ENCODE results near the gene SHISA3. TPM values are rescaled to one million over a fixed set of nuclear protein-coding genes. Genes with fewer than 3 reads are reported as not detected.

The SHISA3 gene
- total RNA-seq, 1 donor from 2014 or later: 3.0 TPM

DNA sequence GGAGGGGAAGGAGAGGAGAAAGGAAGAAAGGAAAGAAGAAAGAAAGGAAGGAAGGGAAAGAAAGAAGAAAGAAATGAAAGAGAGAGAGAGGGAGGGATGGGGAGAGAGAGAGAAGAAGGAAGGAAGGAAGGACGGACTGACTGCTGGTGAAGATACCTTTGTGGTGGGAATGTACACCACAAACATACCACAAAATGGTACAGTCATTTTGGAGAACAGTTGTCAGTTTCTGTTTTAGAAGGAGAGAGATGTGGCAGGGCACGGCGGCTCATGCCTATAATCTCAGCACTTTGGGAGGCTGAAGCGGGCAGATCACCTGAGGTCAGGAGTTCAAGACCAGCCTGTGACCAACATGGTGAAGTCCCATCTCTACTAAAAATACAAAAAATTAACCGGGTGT, 40.0 kb upstream of the SHISA3 start:
- Mint-ChIP-seq H3K27ac (no peak overlapping the region), H3K36me3 (no peaks in the 10 kb centered on the region), H3K9me3 (no peaks in the 10 kb centered on the region), H3K4me1 (ENCODE audit: unreplicated experiment) (no peaks in the 10 kb centered on the region), H3K27me3 (peaks cover 48% of the 10 kb centered on the region), H3K4me3 (no peak overlapping the region)
- TF ChIP-seq, protein P1, sequence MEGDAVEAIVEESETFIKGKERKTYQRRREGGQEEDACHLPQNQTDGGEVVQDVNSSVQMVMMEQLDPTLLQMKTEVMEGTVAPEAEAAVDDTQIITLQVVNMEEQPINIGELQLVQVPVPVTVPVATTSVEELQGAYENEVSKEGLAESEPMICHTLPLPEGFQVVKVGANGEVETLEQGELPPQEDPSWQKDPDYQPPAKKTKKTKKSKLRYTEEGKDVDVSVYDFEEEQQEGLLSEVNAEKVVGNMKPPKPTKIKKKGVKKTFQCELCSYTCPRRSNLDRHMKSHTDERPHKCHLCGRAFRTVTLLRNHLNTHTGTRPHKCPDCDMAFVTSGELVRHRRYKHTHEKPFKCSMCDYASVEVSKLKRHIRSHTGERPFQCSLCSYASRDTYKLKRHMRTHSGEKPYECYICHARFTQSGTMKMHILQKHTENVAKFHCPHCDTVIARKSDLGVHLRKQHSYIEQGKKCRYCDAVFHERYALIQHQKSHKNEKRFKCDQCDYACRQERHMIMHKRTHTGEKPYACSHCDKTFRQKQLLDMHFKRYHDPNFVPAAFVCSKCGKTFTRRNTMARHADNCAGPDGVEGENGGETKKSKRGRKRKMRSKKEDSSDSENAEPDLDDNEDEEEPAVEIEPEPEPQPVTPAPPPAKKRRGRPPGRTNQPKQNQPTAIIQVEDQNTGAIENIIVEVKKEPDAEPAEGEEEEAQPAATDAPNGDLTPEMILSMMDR (conservative IDR thresholded peaks at IDR 0.05): no peak
- no peak for DNase-seq (ENCODE audit: extremely low spot score, unreplicated experiment)

DNA sequence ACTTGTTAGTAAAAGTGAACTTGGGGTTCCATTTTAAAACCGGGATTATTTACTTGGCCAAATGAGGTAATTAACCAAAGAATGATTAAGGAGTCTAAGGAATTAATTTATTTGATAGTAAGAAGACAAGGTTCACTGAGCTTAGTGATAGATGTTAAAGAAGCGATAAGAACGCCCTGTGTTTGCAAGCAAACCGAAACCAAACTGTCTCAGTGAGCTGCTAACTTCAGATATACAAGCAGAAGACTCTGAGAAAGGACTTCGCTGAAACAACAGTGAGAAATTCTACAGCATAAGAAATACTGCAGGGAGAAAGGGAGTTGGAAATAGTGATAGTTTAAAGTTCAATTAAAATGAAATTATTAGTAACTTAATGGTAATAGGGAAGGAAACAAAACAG, 37.6 kb upstream of the SHISA3 start:
- DNase-seq (ENCODE audit: extremely low spot score, unreplicated experiment): no peak
- no peak overlapping the region for H3K27ac Mint-ChIP-seq
- TF ChIP-seq, protein P1 (conservative IDR thresholded peaks at IDR 0.05): no peak
- H3K27me3 Mint-ChIP-seq: peaks cover 47% of the 10 kb centered on the region
- H3K9me3 Mint-ChIP-seq: no peaks in the 10 kb centered on the region
- no peak overlapping the region for H3K4me3 Mint-ChIP-seq
- no peaks in the 10 kb centered on the region for H3K36me3 Mint-ChIP-seq
- no peaks in the 10 kb centered on the region for H3K4me1 Mint-ChIP-seq (ENCODE audit: unreplicated experiment)

DNA sequence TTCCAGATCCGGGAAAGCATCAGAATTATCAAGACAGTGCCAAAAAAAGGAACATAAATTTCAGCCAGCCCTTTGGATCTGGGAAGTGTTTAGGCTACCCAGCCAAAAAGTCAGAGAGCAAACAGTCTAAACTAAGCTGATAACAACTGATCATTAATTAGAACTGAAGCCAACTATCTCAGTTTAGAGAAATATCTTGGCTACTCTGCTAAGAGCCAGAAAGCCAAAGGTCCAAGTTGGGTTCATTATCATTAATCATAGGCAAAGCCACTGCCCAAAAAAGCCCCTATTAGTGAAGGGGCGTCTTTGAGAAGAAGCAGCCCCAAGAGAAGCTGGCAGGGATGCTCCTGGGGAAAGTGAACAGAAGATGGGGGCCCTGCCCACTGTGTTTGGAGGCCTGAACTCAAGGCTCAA, 37.0 kb upstream of the SHISA3 start:
- Mint-ChIP-seq H3K9me3 (no peaks in the 10 kb centered on the region), H3K27ac (no peak overlapping the region), H3K4me3 (no peak overlapping the region), H3K4me1 (ENCODE audit: unreplicated experiment) (no peaks in the 10 kb centered on the region), H3K36me3 (no peaks in the 10 kb centered on the region), H3K27me3 (peaks cover 43% of the 10 kb centered on the region)
- DNase-seq (ENCODE audit: extremely low spot score, unreplicated experiment): no peak
- TF ChIP-seq, protein P1 (conservative IDR thresholded peaks at IDR 0.05): no peak

DNA sequence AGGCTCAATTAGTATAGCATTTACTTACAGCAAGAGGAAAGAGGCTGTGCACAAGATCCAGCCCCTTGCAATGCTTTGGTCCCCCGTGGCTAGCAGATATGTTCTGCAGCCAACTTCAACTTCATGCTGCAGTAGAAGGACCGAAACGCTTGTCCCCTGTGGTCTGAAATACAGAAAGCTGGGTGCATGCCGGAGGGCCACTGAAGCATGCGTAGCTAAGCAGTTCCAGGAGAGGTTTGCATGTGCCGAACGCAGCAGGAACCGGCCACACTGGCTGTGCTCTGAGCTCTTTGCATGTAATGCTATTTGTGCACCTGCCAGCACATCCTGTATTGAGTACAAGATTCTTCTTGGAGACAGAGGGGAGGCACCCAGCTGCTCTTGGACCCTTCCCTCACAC, 35.8 kb upstream of the SHISA3 start:
- Mint-ChIP-seq H3K36me3 (no peaks in the 10 kb centered on the region), H3K4me3 (no peak overlapping the region), H3K27ac (no peak overlapping the region), H3K9me3 (no peaks in the 10 kb centered on the region), H3K27me3 (peaks cover 34% of the 10 kb centered on the region), H3K4me1 (ENCODE audit: unreplicated experiment) (no peaks in the 10 kb centered on the region)
- no peak for DNase-seq (ENCODE audit: extremely low spot score, unreplicated experiment)
- TF ChIP-seq, protein P1 (conservative IDR thresholded peaks at IDR 0.05): no peak

DNA sequence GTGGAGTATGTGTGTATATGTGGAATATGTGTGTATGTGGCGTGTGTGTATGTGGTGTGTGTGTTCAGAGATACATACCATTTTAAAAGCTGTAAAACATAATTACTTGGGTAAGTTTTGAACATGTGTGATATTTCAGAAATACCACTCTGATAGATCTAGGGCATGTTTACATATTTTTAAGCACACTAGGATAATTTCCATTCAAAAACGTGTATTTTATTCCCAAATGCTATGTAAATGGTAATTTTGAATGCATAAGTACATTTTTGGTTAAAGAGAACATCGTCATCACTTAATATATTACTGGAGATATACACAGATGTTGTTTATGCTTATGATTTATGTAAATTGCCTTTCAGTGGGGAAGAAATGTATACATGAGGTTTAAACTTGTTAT, 34.7 kb upstream of the SHISA3 start:
- Mint-ChIP-seq H3K27ac (no peak overlapping the region), H3K27me3 (peaks cover 36% of the 10 kb centered on the region), H3K9me3 (no peaks in the 10 kb centered on the region), H3K4me1 (ENCODE audit: unreplicated experiment) (no peaks in the 10 kb centered on the region), H3K4me3 (no peak overlapping the region), H3K36me3 (no peaks in the 10 kb centered on the region)
- TF ChIP-seq, protein P1 (conservative IDR thresholded peaks at IDR 0.05): no peak
- DNase-seq (ENCODE audit: extremely low spot score, unreplicated experiment): no peak

DNA sequence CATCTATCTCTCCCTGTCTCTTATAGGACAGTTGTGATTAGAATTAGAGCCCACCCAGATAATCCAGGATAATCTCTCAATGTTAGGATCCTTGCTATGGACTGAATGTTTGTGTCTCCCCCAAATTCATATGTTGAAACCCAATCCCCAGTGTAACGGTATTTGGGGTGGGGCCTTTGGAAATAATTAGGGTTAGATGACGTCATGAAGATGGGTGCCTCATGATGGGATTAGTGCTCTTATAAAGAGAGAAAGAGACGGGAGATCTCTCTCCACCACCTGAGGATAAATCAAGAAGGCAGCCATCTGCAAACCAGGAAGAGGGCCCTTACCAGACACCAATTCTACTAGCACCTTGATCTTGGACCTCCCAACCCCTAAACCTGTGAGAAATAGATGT, 33.7 kb upstream of the SHISA3 start:
- H3K9me3 Mint-ChIP-seq: no peaks in the 10 kb centered on the region
- H3K36me3 Mint-ChIP-seq: no peaks in the 10 kb centered on the region
- TF ChIP-seq, protein P1 (conservative IDR thresholded peaks at IDR 0.05): no peak
- no peak for DNase-seq (ENCODE audit: extremely low spot score, unreplicated experiment)
- H3K27ac Mint-ChIP-seq: no peak overlapping the region
- H3K27me3 Mint-ChIP-seq: peaks cover 27% of the 10 kb centered on the region
- H3K4me1 Mint-ChIP-seq (ENCODE audit: unreplicated experiment): no peaks in the 10 kb centered on the region
- H3K4me3 Mint-ChIP-seq: no peak overlapping the region

All from type B pancreatic cell (in vitro differentiated cells).